Fibroblast of skin of right quadriceps (primary cell): ENCODE data around the gene NFATC4.
"Not testable (repeated sequence)": the region's sequence is repeated elsewhere in the genome, so short reads cannot be mapped to it uniquely, and the experiment has no call there.

ENCODE experiments used
- DNase-seq: peaks from one replicate; pipeline ENCODE4 v3.0.0-alpha.2; 2013

Gene NFATC4

GRCh38 chr14:24367514-24368211 is at the start of gene NFATC4:
Gene NFATC4 (plus strand): TSS chr14:24368184. CDS start chr14:24368341, 157 bp downstream.
- DNase-seq: peak; percentile 99

DNA sequence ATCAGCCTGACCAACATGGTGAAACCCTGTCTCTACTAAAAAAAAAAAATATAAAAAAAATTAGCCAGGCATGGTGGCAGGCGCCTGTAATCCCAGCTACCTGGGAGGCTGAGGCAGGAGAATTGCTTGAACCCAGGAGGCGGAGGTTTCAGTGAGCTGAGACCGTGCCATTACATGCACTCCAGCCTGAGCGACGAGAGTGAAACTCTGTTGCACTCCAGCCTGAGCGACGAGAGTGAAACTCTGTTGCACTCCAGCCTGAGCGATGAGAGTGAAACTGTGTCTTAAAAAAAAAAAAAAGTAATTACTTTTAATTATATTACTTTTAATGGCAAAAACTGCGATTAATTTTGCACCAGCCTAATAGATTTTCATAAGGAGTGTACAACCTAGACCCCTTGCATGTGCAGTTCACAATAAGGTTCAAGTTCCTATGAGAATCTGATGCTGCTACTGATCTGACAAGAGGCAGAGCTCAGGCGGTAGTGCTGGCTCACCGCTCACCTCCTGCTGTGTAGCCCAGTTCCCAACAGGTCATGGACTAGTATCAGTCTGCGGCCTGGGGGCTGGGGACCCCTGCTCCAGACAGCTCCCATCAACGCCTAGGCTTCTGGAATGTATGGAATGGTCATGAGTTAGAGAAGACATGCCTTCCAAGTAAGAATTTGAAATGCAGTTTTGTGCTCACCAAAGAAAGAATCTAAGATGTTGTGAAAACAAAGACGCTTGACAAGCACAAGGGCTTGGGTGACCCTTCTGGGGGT is 46.6 kb upstream of the NFATC4 start:
- DNase-seq: no peak

- no peak for DNase-seq
These were observed 45.3 kb upstream of the NFATC4 start for GRCh38 chr14:24322672-24323071.

DNA sequence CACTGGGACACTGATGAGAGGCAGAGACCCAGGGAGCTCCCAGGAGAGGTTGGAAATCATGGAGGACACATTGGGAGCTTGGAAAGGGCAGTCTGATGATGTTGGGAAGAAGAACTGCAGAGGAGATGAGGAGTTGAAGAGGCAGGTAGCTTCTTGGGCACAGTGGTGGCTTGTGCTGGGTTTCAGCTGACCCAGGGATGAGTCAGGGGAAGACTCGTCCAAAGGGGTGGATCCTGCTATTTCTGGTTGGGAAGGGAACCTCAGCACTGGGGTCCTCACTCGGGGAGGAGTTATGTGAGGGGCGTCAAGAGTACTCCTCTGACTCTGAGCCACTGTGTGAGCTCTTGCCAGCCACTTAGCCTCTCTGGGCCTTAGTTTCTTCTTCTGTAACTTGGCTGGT is 44.6 kb upstream of the NFATC4 start:
- no peak for DNase-seq

- DNase-seq: no peak
These were observed 44.0 kb upstream of the NFATC4 start for GRCh38 chr14:24324024-24324423.

DNA sequence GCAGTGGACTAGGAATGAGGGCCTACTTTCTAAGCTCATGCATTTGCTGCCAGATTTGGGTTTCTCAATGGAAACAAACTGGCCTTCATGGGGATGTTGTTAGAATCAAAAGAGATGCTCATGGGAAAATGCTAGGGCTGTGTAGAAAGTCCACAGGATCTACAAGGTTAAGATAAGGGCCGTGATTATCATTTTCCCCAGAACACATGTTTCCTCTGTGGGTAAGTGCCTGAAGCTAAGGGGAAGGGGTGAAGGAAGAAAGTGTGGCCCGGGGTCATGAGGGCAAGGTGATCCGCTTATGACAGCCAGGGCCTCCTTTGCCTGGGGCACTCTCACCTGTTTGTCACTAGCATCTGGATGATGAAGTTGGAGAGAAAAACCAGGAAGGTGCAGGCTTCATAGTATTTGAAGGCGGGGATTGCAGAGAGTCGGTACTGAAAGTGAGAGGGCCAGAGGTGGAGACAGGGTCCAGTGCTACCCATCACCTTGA is 42.9 kb upstream of the NFATC4 start:
- no peak for DNase-seq

DNA sequence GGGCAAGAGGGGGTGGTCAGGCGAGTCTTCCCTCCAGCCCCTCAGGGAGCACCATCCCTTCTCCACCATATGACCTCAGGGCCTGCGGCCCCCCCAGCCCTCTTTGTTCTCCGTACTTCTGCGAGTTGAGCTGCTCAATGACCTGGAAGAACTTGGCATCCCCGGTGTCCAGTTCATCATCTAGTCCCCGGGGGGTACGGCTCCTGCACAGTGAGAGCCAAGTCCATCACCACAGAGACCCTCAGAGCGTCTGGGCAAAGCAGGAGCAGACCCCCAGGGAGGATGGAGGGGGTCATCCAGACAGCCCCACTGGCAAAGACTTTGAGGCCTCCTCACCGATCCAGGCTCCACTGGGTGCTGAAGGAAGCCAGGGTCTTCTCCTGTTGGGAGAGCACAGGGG is 42.0 kb upstream of the NFATC4 start:
- DNase-seq: no peak

DNA sequence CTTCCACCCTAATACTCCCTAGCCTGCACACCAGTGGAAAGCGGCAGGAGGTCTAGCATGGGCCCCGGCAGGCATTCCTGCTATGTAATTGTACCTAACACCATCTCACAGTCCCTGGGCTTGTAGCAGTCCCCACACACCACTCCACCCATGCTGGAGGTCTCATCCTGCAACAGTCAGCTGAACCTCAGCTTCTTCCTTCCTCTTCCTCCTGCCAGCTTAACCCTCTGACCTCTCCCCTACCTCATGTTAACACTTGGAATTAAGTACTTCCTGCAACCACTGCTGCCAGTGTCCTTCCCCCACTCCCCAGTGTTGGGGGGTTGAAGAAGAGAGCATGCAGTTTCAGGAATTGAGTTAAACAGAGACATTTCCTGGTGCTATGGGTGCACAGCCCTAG is 40.7 kb upstream of the NFATC4 start:
- DNase-seq: no peak

DNA sequence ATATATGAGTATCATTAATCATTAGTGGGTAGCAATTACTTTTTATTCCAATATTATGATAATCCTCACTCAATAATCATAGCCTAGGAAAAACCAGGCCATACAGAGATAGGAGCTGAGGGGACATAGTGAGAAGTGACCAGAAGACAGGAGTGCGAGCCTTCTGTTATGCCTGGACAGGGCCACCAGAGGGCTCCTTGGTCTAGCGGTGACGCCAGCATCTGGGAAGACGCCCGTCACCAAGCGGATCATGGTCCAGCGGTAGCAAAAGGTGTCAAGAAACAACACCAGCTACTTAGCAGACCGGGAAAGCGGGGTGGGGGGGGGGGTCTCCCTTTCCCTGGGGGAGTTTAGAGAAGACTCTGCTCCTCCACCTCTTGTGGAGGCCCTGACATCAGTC is 40.1 kb upstream of the NFATC4 start:
- DNase-seq: not testable (repeated sequence)

GRCh38 chr14:24329073-24329663 is 38.8 kb upstream of the NFATC4 start:
- DNase-seq: no peak

DNA sequence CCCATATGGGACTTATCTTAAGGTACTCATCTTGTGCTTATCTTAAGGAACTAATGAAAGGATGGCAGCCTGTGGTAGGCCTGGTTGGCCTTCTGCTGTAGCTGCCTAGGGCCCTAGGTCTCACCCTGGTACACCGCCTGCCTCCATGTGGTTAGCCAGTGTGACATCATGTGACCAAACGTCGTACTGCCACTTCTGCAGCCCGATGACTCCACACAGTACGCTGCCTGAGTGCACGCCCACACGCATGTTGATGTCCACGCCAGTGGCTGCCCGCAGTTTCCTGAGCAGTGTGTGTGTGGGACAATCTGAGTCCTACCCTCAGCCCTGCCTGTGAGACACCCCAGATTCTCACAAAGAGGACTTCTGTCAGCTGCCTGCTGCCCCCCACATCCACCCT is 38.2 kb upstream of the NFATC4 start:
- DNase-seq: no peak

DNA sequence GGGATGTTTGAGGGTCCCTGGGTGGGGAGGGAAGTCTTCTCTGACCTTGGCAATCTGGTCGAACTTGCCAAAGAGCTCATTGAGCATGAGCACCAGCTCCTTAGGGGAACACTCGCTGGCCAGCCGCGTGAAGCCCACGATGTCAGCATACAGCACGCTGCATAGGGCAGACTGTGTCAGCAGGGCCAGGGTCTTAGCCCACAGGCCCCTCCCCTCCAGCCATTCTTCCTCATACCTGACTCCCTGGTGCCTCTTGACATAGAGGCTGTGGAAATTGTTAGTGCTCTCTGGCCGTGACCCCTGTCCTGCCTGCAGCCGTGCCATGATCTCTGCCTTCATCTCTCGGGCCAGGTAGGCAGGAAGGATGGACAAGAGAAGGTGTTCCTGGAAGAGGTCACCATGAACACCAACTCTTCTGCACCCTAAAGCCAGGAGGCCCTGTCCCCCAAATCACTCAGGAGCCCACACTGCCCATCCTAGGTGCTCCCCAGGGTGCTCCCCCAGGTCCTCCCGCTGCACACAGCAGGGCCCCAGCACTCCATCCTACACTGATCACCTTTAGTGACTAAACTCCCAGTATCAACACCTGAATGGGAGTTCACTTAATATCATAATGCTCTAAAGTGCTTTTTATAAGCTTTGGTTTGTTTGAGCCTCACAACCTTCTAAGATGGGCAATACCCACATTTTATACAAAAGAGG is 36.9 kb upstream of the NFATC4 start:
- no peak for DNase-seq

- no peak for DNase-seq
These were observed 36.2 kb upstream of the NFATC4 start for GRCh38 chr14:24331731-24332267.

DNA sequence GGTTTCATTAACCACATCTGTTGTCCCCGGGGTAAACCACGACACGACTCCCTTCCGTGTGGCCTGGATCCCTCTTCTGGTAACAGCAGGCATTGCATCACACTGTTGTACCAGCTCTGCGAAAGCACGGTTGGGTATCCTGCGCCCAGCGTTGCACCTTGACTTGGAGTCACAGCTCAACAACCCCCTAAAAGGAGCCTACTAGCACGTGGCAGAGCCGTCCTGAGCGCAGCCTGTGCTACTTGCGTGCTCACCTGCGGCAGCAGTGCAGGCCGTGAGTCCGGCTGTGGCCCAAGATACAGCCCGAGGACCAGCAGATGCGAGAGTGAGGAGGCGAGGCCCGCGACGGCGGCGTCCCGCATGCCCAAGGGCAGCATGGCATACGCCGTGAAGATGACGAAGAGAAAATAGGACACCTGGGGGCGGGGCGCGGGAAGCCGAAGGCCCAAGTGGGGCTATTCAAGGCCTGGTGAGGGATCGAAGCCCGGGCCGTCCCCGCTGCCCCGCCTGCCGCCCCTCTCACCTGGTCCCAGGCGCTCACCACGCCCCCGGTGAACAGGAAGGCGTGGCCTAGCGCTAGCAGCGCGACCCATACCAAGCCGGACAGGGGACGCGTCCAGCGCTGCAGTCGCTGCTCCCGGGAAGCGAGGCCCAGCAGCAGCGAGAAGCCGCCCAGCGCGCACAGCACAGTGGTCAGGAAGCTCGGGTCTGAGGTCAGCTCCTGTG is 35.6 kb upstream of the NFATC4 start:
- peak; percentile 64 for DNase-seq

DNA sequence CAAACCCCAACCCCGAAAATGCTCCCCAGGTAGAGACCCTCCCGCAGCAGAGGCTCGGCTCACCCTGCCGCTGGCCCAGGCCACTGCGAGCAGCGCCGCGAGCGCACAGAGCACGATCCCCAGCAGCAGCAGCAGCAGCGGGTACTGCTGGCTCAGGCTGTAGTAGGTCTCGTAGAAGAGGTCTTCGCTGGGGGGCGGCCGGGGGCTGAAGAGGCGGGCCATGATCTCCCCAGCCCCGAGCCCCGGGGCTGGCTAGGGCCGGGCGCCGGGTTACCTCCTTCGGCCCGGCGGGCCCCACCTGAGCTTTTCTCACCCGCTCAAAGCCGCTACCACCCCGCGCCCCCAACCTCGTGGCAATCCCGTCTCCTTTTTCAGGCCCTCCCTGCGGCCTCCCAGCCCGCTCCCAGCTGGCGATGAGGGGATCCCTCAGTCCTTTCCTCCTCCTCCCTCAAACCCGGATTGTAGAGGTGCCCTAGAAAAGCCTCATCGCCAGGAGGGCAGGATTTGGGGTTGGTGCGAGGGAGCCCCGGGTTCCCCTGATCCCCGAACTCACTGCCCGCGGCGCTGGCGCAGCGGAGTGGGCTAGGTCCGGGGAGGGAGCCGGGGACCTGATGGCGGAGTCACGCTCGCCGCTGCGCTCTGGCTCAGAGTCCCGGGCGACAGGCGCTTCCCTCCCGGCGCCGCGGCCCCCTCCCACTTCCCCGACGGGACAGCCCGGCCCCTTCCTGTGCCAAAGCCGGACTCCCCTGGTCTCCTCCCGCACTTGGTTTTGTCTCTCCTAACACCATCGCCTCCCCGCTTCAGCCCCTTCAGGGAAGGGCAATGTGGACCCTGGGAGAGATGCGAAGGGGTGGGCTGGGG is 33.3 kb upstream of the NFATC4 start, which contains the start of gene ADCY4:
ADCY4 (minus strand) TSS at position 641 of the 861 bp plus-strand sequence; CDS start at position 222, 419 bp downstream.
- no peak for DNase-seq

GRCh38 chr14:24335461-24336171 is 32.4 kb upstream of the NFATC4 start:
- DNase-seq: no peak

DNA sequence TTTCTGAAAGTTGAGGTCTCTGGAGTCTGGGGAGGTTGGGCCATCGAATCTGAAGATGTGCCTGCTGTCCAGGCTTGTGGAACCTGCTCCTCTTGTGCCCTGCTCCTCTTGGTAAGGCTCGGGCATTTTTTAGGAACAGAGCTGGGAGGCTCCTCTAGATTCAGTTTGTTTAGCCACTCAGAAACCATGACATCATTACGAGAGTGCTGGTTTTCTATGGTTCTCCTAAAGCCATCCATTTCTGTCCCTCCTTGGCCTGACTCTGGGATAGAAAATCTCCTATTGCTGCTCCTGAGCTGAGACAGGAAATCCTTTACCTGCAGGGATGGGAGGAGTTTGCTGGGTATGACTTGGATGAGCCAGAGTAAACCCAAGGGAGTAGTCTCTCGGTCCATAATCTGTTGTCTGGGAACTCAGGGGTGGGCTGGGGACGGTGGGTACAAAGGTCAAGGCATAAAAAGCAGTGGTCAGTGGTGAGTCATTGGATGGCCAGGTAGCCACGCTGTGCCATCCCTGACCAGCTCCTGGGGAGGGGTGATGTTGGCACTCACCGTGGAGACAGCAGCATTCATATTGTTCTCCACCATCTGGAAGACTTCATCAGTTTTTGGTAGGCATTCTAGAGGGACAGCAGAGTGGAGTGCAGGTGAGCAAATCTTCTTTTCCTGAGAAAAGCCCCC is 30.7 kb upstream of the NFATC4 start:
- no peak for DNase-seq

- DNase-seq: no peak
These were observed 30.2 kb upstream of the NFATC4 start for GRCh38 chr14:24337824-24338175.

DNA sequence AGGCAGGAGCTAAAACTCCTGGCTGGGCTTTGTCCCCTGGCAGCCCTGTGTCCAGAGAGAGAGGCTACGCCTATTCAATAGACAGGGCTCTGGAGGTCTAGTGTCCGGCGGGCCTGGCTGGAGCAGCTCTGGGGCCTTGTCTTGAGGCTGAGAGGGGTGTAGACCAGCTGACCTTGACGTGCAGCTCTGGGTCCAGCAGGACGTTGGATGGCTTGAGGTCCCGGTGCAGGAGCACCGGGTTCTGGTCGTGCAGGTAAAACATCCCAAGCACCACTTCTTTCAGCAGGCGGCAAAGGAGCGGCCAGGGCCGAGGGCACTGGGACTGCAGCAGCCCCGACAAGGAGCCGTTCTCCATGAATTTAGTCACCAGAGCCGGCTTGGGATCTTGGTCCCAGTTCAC is 29.1 kb upstream of the NFATC4 start:
- DNase-seq: no peak
